A549 (cell line): ENCODE data around the gene EFCAB7. TPM values are rescaled to one million over a fixed set of nuclear protein-coding genes. Genes with fewer than 3 reads are reported as not detected.

Experiments used
- ATAC-seq, 2 experiments: fragments of 200-7000 bp in 1 of 2; fragments of >200 bp in 1 of 2; cut with Nextera tagmentation in 1 of 2; cut with Tn5 transposase in 1 of 2; 3 replicates each; pipeline versions ENCODE4 v1.8.0 to v1.9.1; 2018 to 2020; ENCODE audit warnings: mild to moderate bottlenecking in 1 of 2, moderate library complexity in 1 of 2
- CTCF ChIA-PET: fragments of 300-600 bp; sonication (Branson Sonifier 250); formaldehyde crosslinking; extraction: SDS; loops from one replicate; lab custom pipeline; 2021; ENCODE audit warnings: antibody characterized with exemption, inconsistent platforms; lab: Yijun Ruan, JAX
- POLR2A ChIA-PET: fragments of 350-600 bp; formaldehyde crosslinking; extraction: SDS; loops from one replicate; lab custom pipeline; 2021; ENCODE audit warnings: antibody characterized with exemption, inconsistent platforms; lab: Yijun Ruan, JAX
- DNase-seq, 2 experiments: peaks; one replicate each; pipeline versions ENCODE4 v3.0.0 to v3.0.0-alpha.2; 2011 to 2016; ENCODE audit warnings: low read depth in 1 of 2, low spot score in 1 of 2
- FAIRE-seq: peaks from 2 replicates; lab custom pipeline; 2011; peaks lifted over from hg19 to GRCh38; lab: Jason Lieb, UNC
- H3K27ac ChIP-seq, 2 experiments: fragments of >200 bp; sonication (Bioruptor Twin); formaldehyde crosslinking; 3 replicates each; pipeline ENCODE4 v1.5.1; 2016 to 2017
- H3K4me1 ChIP-seq: fragments of >200 bp; sonication (Bioruptor Twin); formaldehyde crosslinking; 3 replicates; pipeline ENCODE4 v1.6.1; 2016
- H3K4me2 ChIP-seq: fragments of >200 bp; sonication (Bioruptor Twin); formaldehyde crosslinking; 3 replicates; pipeline ENCODE4 v1.6.1; 2016
- H3K4me3 ChIP-seq: fragments of >200 bp; sonication (Bioruptor Twin); formaldehyde crosslinking; 3 replicates; pipeline ENCODE4 v1.5.1; 2016
- H3K9me3 ChIP-seq: fragments of >200 bp; sonication (Bioruptor Twin); formaldehyde crosslinking; 3 replicates; pipeline ENCODE4 v1.6.1; 2016
- BCL3 ChIP-seq: fragments of >200 bp; sonication (Bioruptor Twin); formaldehyde crosslinking; IDR thresholded peaks from 3 replicates; pipeline ENCODE4 v1.6.1; 2016
- BHLHE40 ChIP-seq: IDR thresholded peaks from 2 replicates; pipeline ENCODE4 v1.6.1; 2012; ENCODE audit warnings: low read depth, low read length, inconsistent platforms
- CBX2 ChIP-seq: fragments of 200-600 bp; sonication (generic); IDR thresholded peaks from 2 replicates; pipeline ENCODE4 v1.6.1; 2016; ENCODE audit warnings: low read depth, mild to moderate bottlenecking, borderline replicate concordance
- CHD4 ChIP-seq: fragments of 200-600 bp; sonication (generic); IDR thresholded peaks from 2 replicates; pipeline ENCODE4 v1.6.1; 2016; ENCODE audit warnings: antibody characterized with exemption, mild to moderate bottlenecking, borderline replicate concordance
- CTCF ChIP-seq: fragments of >200 bp; sonication (Bioruptor Twin); formaldehyde crosslinking; IDR thresholded peaks from 3 replicates; pipeline ENCODE4 v1.5.1; 2016
- EP300 ChIP-seq, 2 experiments: fragments of >200 bp; sonication (Bioruptor Twin); formaldehyde crosslinking; IDR thresholded peaks; 2 replicates in 1 of 2; 3 replicates in 1 of 2; pipeline ENCODE4 v1.6.1; 2016 to 2017
- ESRRA ChIP-seq: fragments of 150-350 bp; IDR thresholded peaks from 2 replicates; pipeline ENCODE4 v1.6.1; 2014; ENCODE audit warnings: mild to moderate bottlenecking, low read length, borderline replicate concordance
- GATA3 ChIP-seq: IDR thresholded peaks from 2 replicates; pipeline ENCODE4 v1.6.1; 2012; ENCODE audit warnings: borderline replicate concordance
- HEYL ChIP-seq: fragments of 250-450 bp; sonication (Bioruptor Pico); IDR thresholded peaks from 2 replicates; pipeline ENCODE4 v1.8.0; 2021; ENCODE audit warnings: mild to moderate bottlenecking, moderate library complexity
- HOXB13 ChIP-seq: fragments of 250-450 bp; sonication (Bioruptor Pico); IDR thresholded peaks from 2 replicates; pipeline ENCODE4 v1.5.0; 2020; ENCODE audit warnings: low read depth, mild to moderate bottlenecking, moderate library complexity
- KDM5A ChIP-seq: fragments of 200-600 bp; sonication (generic); IDR thresholded peaks from 2 replicates; pipeline ENCODE4 v1.6.1; 2016; ENCODE audit warnings: antibody characterized with exemption, mild to moderate bottlenecking
- MAFK ChIP-seq: fragments of 450-650 bp; IDR thresholded peaks from 2 replicates; pipeline ENCODE4 v1.6.1; 2014; ENCODE audit not compliant: partially characterized antibody
- MAX ChIP-seq: IDR thresholded peaks from 2 replicates; pipeline ENCODE4 v1.6.1; 2012
- NPAS2 ChIP-seq: fragments of 250-450 bp; sonication (Bioruptor Pico); IDR thresholded peaks from 2 replicates; pipeline ENCODE4 v1.8.0; 2022; ENCODE audit warnings: mild to moderate bottlenecking, moderate library complexity, borderline replicate concordance
- POLR2AphosphoS2 ChIP-seq: conservative IDR thresholded peaks from 2 replicates; pipeline ENCODE4 v1.6.1; 2012; ENCODE audit warnings: low read length, improper control_type of control experiment, inconsistent platforms
- RCOR1 ChIP-seq: fragments of 150-350 bp; IDR thresholded peaks from 2 replicates; pipeline ENCODE4 v1.6.1; 2014; ENCODE audit warnings: antibody characterized with exemption, low read length, low read depth
- SREBF2 ChIP-seq: fragments of 450-650 bp; IDR thresholded peaks from 2 replicates; pipeline ENCODE4 v1.6.1; 2014; ENCODE audit warnings: mild to moderate bottlenecking, moderate library complexity
- TP53 ChIP-seq: fragments of 250-450 bp; sonication (Bioruptor Pico); IDR thresholded peaks from 2 replicates; pipeline ENCODE4 v1.5.0; 2021; ENCODE audit warnings: mild to moderate bottlenecking, moderate library complexity
- WGBS: methylation state at CpG from one replicate; pipeline ENCODE4 v1.1.6; 2017; ENCODE audit errors: missing lambda C conversion rate; 5-methylcytosine and 5-hydroxymethylcytosine counted together
- polyA plus RNA-seq, 4 experiments: library from polyadenylated mRNA; depleted of rRNA in 3 of 4; stranded (reverse); fragments of >200 nt; fragmentation: RNase III in 1 of 4; extraction: RNeasy Plus Mini Kit Qiagen cat#74134 plus additional on column Dnase treatment in 1 of 4; gene quantifications; 2 replicates in 3 of 4; 3 replicates in 1 of 4; pipeline ENCODE4 v1.2.3, GENCODE V29; 2011 to 2017
- TF ChIP-seq, protein P1 (sequence below): fragments of 150-350 bp; IDR thresholded peaks from 2 replicates; pipeline ENCODE4 v1.6.1; 2014; ENCODE audit warnings: low read depth, mild to moderate bottlenecking, low read length
- TF ChIP-seq, protein P2 (sequence below): fragments of 250-450 bp; sonication (Bioruptor Pico); IDR thresholded peaks from 2 replicates; pipeline ENCODE4 v1.5.0; 2020; ENCODE audit warnings: low read depth, mild to moderate bottlenecking, moderate library complexity

The EFCAB7 gene
- polyA plus RNA-seq, 2 of the 4 experiments (the other 2 are of a cell fraction) = 4.6 to 5.6 TPM

- CTCF ChIA-PET = no interaction called here
- ATAC-seq (no peak), DNase-seq (no peak), FAIRE-seq (no peak)
- no peak overlapping the region for H3K4me2 ChIP-seq
- 70% methylated on average over 1 of the region's 1 CpG for WGBS
- TF ChIP-seq MAFK = peak; percentile 48
- no peak for TF ChIP-seq POLR2AphosphoS2
- POLR2A ChIA-PET = no interaction called here
- H3K4me3 ChIP-seq = no peak overlapping the region
- no peaks in the 10 kb centered on the region for H3K9me3 ChIP-seq
- H3K4me1 ChIP-seq = no peaks in the 10 kb centered on the region
- H3K27ac ChIP-seq = no peak overlapping the region
These were observed 9.4 kb downstream of the EFCAB7 start for GRCh38 chr1:63532727-63533126.

GRCh38 chr1:63533931-63534330, 10.6 kb downstream of the EFCAB7 start:
- Histone ChIP-seq H3K4me3 (no peak overlapping the region), H3K9me3 (no peaks in the 10 kb centered on the region), H3K27ac (no peak overlapping the region), H3K4me2 (no peak overlapping the region), H3K4me1 (no peaks in the 10 kb centered on the region)
- WGBS = 92% methylated on average over 1 of the region's 1 CpG
- no peak for DNase-seq
- TF ChIP-seq CTCF = no peak
- TF ChIP-seq HOXB13 (CRISPR knock-in tag) = no peak
- TF ChIP-seq, protein P1, sequence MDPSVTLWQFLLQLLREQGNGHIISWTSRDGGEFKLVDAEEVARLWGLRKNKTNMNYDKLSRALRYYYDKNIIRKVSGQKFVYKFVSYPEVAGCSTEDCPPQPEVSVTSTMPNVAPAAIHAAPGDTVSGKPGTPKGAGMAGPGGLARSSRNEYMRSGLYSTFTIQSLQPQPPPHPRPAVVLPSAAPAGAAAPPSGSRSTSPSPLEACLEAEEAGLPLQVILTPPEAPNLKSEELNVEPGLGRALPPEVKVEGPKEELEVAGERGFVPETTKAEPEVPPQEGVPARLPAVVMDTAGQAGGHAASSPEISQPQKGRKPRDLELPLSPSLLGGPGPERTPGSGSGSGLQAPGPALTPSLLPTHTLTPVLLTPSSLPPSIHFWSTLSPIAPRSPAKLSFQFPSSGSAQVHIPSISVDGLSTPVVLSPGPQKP = no peak
- no peak for TF ChIP-seq EP300 (IDR thresholded peaks at IDR 0.05)
- TF ChIP-seq SREBF2 = no peak
- no peak for TF ChIP-seq CHD4
- no peak for TF ChIP-seq CBX2
- TF ChIP-seq, protein P2, sequence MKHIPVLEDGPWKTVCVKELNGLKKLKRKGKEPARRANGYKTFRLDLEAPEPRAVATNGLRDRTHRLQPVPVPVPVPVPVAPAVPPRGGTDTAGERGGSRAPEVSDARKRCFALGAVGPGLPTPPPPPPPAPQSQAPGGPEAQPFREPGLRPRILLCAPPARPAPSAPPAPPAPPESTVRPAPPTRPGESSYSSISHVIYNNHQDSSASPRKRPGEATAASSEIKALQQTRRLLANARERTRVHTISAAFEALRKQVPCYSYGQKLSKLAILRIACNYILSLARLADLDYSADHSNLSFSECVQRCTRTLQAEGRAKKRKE (CRISPR knock-in tag) = no peak
- ChIA-PET CTCF (no interaction called here), POLR2A (no interaction called here)
- no peak for ATAC-seq
- no peak for FAIRE-seq

DNA sequence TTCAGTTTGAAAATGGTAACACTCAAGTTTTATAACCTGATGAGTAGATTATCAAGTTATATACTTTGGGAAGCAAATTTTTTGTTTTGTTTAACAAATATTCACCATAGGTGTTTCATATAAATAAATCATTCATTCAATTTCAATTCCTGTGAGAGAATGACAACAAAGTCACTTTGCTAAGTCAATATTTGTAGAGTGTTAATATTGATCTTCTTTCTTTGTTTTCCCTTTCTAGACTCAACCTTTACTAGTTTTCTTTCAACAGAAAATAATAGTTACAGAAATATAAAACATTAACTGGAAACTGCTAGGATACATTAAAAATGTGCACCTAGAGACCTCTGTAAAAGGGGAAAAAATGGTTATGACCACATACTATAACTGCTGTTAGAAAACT, 11.1 kb downstream of the EFCAB7 start:
- Histone ChIP-seq H3K9me3 (no peaks in the 10 kb centered on the region), H3K4me2 (no peak overlapping the region), H3K27ac (no peak overlapping the region), H3K4me3 (no peak overlapping the region), H3K4me1 (no peaks in the 10 kb centered on the region)
- CTCF ChIA-PET = no interaction called here
- ATAC-seq (no peak), FAIRE-seq (no peak), DNase-seq (no peak)
- TF ChIP-seq ESRRA (no peak), BCL3 (no peak), BHLHE40 (no peak)
- POLR2A ChIA-PET = no interaction called here

DNA sequence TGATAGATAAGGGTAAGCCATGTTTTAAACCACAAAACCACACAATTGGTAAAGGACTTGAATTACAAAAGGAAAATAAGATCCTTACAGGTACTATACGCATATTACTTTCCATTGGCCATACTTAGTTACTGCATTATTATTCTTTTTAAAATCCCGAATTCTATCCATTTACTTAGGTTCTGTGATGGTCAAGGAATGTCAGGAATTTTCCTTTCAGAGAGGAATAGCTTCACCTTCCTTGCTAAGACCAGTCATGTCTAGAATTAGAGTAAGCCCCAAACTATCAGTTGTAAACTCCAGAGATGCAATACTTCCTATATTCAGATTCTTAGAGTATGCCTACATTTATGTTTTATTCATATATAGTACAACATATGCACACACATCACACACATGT, 13.7 kb downstream of the EFCAB7 start:
- ATAC-seq = no peak
- H3K4me2 ChIP-seq = no peak overlapping the region
- FAIRE-seq = no peak
- DNase-seq = no peak
- H3K27ac ChIP-seq = no peak overlapping the region
- no peaks in the 10 kb centered on the region for H3K4me1 ChIP-seq
- ChIA-PET CTCF (interaction anchor here (0.8 to 2.3 kb wide), 5 partner anchors 14 to 532 kb away, joined by 3 to 9 read pairs (median 4); partner anchors contain the start of genes EFCAB7 and ITGB3BP), POLR2A (no interaction called here)
- no peaks in the 10 kb centered on the region for H3K9me3 ChIP-seq
- no peak overlapping the region for H3K4me3 ChIP-seq
- WGBS = 44% methylated on average over 2 of the region's 2 CpGs
- TF ChIP-seq CHD4 = no peak
- TF ChIP-seq GATA3 = no peak
- TF ChIP-seq MAX = no peak
- no peak for TF ChIP-seq CTCF
- TF ChIP-seq HEYL (CRISPR knock-in tag) = no peak
- no peak for TF ChIP-seq RCOR1
- TF ChIP-seq KDM5A = no peak
- TF ChIP-seq NPAS2 (CRISPR knock-in tag) = no peak
- no peak for TF ChIP-seq TP53 (CRISPR knock-in tag)
